ENCODE data around the gene VWC2.
A peak's percentile ranks its signal among the peaks of the same experiment; 100 is the strongest.

VWC2 gene

GRCh38 chr7:49769285-49769857, 4.1 kb upstream of the VWC2 start:
- Histone ChIP-seq H3K36me3 (ENCODE audit: control insufficient read depth in 2 of 2, insufficient read depth in 1 of 2, low read length in 2 of 2) (no peaks in the 10 kb centered on the region), H3K4me1 (ENCODE audit: control insufficient read depth, insufficient read depth, low read length) (no peaks in the 10 kb centered on the region; the same call in 1 of the 2 replicates), H3K4me3 (ENCODE audit: low read depth, low read length) (no peak overlapping the region), H3K27ac (ENCODE audit: extremely low read depth, low read depth, low read length) (no peak overlapping the region), H3K9me3 (ENCODE audit: control insufficient read depth, insufficient read depth, low read depth, low read length) (no peaks in the 10 kb centered on the region)
- CTCF ChIA-PET, result no interaction called here
- POLR2A ChIA-PET, result no interaction called here
- TF ChIP-seq ZNF366 (tag by site-specific recombination; conservative IDR thresholded peaks at IDR 0.05) (peak; percentile 42), ZNF211 (tag by site-specific recombination; IDR thresholded peaks at IDR 0.05; ENCODE audit: low read depth) (no peak), REPIN1 (tag by site-specific recombination; IDR thresholded peaks at IDR 0.05; ENCODE audit: low read depth) (no peak), ZNF404 (tag by site-specific recombination; IDR thresholded peaks at IDR 0.05) (no peak)

GRCh38 chr7:49770838-49771237, 2.6 kb upstream of the VWC2 start:
- no peak for TF ChIP-seq ZNF112 (tag by site-specific recombination; IDR thresholded peaks at IDR 0.05)
- TF ChIP-seq, protein P1, sequence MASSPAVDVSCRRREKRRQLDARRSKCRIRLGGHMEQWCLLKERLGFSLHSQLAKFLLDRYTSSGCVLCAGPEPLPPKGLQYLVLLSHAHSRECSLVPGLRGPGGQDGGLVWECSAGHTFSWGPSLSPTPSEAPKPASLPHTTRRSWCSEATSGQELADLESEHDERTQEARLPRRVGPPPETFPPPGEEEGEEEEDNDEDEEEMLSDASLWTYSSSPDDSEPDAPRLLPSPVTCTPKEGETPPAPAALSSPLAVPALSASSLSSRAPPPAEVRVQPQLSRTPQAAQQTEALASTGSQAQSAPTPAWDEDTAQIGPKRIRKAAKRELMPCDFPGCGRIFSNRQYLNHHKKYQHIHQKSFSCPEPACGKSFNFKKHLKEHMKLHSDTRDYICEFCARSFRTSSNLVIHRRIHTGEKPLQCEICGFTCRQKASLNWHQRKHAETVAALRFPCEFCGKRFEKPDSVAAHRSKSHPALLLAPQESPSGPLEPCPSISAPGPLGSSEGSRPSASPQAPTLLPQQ (tag by site-specific recombination; IDR thresholded peaks at IDR 0.05), result no peak
- TF ChIP-seq OSR2 (tag by site-specific recombination; IDR thresholded peaks at IDR 0.05), result no peak
- TF ChIP-seq ZNF16 (tag by site-specific recombination; IDR thresholded peaks at IDR 0.05; ENCODE audit: low read depth), result no peak
- TF ChIP-seq ZNF664 (tag by site-specific recombination; IDR thresholded peaks at IDR 0.05), result no peak
- TF ChIP-seq RBAK (tag by site-specific recombination; IDR thresholded peaks at IDR 0.05), result no peak
- no peak for TF ChIP-seq ZNF701 (tag by site-specific recombination; IDR thresholded peaks at IDR 0.05)
- no peak for TF ChIP-seq PRDM6 (tag by site-specific recombination; IDR thresholded peaks at IDR 0.05)
- no peak for TF ChIP-seq ZBTB1 (tag by site-specific recombination; IDR thresholded peaks at IDR 0.05)
- TF ChIP-seq SCRT1 (tag by site-specific recombination; IDR thresholded peaks at IDR 0.05; ENCODE audit: borderline replicate concordance), result no peak
- TF ChIP-seq ZNF571 (tag by site-specific recombination; IDR thresholded peaks at IDR 0.05), result no peak
- Histone ChIP-seq H3K27ac (ENCODE audit: extremely low read depth, low read depth, low read length) (no peak overlapping the region), H3K4me1 (ENCODE audit: control insufficient read depth, insufficient read depth, low read length) (no peaks in the 10 kb centered on the region; the same call in 1 of the 2 replicates), H3K36me3 (ENCODE audit: control insufficient read depth in 2 of 2, insufficient read depth in 1 of 2, low read length in 2 of 2) (no peaks in the 10 kb centered on the region), H3K4me3 (ENCODE audit: low read depth, low read length) (no peak overlapping the region), H3K9me3 (ENCODE audit: control insufficient read depth, insufficient read depth, low read depth, low read length) (no peaks in the 10 kb centered on the region)
- CTCF ChIA-PET, result no interaction called here
- POLR2A ChIA-PET, result no interaction called here

- no peak overlapping the region for H3K4me3 ChIP-seq (ENCODE audit: low read depth, low read length)
- no peak for TF ChIP-seq ZNF621 (tag by site-specific recombination; IDR thresholded peaks at IDR 0.05)
- no peaks in the 10 kb centered on the region for H3K36me3 ChIP-seq (ENCODE audit: control insufficient read depth in 2 of 2, insufficient read depth in 1 of 2, low read length in 2 of 2)
- ChIA-PET CTCF (no interaction called here), POLR2A (no interaction called here)
- H3K27ac ChIP-seq (ENCODE audit: extremely low read depth, low read depth, low read length), result no peak overlapping the region
- H3K9me3 ChIP-seq (ENCODE audit: control insufficient read depth, insufficient read depth, low read depth, low read length), result no peaks in the 10 kb centered on the region
- H3K4me1 ChIP-seq (ENCODE audit: control insufficient read depth, insufficient read depth, low read length), result no peaks in the 10 kb centered on the region; the same call in 1 of the 2 replicates
These were observed 1.8 kb upstream of the VWC2 start for GRCh38 chr7:49771427-49772176.

GRCh38 chr7:49772916-49773217, 571 bp upstream of the VWC2 start:
- Histone ChIP-seq H3K4me3 (ENCODE audit: low read depth, low read length) (no peak overlapping the region), H3K4me1 (ENCODE audit: control insufficient read depth, insufficient read depth, low read length) (no peaks in the 10 kb centered on the region; the same call in 1 of the 2 replicates), H3K36me3 (ENCODE audit: control insufficient read depth in 2 of 2, insufficient read depth in 1 of 2, low read length in 2 of 2) (no peaks in the 10 kb centered on the region), H3K27ac (ENCODE audit: extremely low read depth, low read depth, low read length) (no peak overlapping the region), H3K9me3 (ENCODE audit: control insufficient read depth, insufficient read depth, low read depth, low read length) (no peaks in the 10 kb centered on the region)
- ChIA-PET POLR2A (no interaction called here), CTCF (no interaction called here)
- TF ChIP-seq ZEB2 (tag by site-specific recombination; IDR thresholded peaks at IDR 0.05) (no peak), ZNF571 (tag by site-specific recombination; IDR thresholded peaks at IDR 0.05) (no peak), KLF1 (tag by site-specific recombination; IDR thresholded peaks at IDR 0.05) (no peak), ZNF510 (tag by site-specific recombination; IDR thresholded peaks at IDR 0.05; ENCODE audit: insufficient replicate concordance) (no peak), GLI4 (tag by site-specific recombination; IDR thresholded peaks at IDR 0.05) (no peak), WT1 (tag by site-specific recombination; IDR thresholded peaks at IDR 0.05) (no peak), ZNF169 (tag by site-specific recombination; IDR thresholded peaks at IDR 0.05) (no peak), ZNF266 (tag by site-specific recombination; IDR thresholded peaks at IDR 0.05; ENCODE audit: low read depth) (no peak), ZBTB8A (tag by site-specific recombination; IDR thresholded peaks at IDR 0.05) (no peak)
- TF ChIP-seq, protein P2, sequence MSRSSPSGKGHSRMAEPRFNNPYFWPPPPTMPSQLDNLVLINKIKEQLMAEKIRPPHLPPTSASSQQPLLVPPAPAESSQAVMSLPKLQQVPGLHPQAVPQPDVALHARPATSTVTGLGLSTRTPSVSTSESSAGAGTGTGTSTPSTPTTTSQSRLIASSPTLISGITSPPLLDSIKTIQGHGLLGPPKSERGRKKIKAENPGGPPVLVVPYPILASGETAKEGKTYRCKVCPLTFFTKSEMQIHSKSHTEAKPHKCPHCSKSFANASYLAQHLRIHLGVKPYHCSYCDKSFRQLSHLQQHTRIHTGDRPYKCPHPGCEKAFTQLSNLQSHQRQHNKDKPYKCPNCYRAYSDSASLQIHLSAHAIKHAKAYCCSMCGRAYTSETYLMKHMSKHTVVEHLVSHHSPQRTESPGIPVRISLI (tag by site-specific recombination; IDR thresholded peaks at IDR 0.05), result no peak

All from HEK293 (cell line).